Trophoblast cell (in vitro differentiated cells and primary cell): ENCODE data around the gene EFR3B.
A peak's percentile ranks its signal among the peaks of the same experiment; 100 is the strongest.

Experiments used
- DNase-seq, 2 donors: peaks; one replicate each; pipeline ENCODE4 v3.0.0-alpha.2; 2016
- H2AFZ ChIP-seq: 2 replicates; pipeline ENCODE4 v1.6.1; 2013; ENCODE audit warnings: low read length, moderate library complexity, mild to moderate bottlenecking; ENCODE audit not compliant: insufficient read depth, poor library complexity
- H2AK5ac ChIP-seq: 2 replicates; pipeline ENCODE4 v1.6.1; 2013; ENCODE audit warnings: mild to moderate bottlenecking, low read length
- H2BK120ac ChIP-seq: 2 replicates; pipeline ENCODE4 v1.6.1; 2013; ENCODE audit warnings: low read length, mild to moderate bottlenecking, moderate library complexity; ENCODE audit not compliant: insufficient read depth, poor library complexity
- H2BK12ac ChIP-seq: 2 replicates; pipeline ENCODE4 v1.6.1; 2013; ENCODE audit warnings: mild to moderate bottlenecking, low read length, moderate library complexity
- H2BK5ac ChIP-seq: 2 replicates; pipeline ENCODE4 v1.6.1; 2013; ENCODE audit warnings: low read length, low read depth, moderate library complexity, mild to moderate bottlenecking; ENCODE audit not compliant: poor library complexity
- H3K14ac ChIP-seq: 2 replicates; pipeline ENCODE4 v1.6.1; 2013; ENCODE audit warnings: mild to moderate bottlenecking, low read length
- H3K18ac ChIP-seq: 2 replicates; pipeline ENCODE4 v1.6.1; 2013; ENCODE audit warnings: mild to moderate bottlenecking, low read length
- H3K23ac ChIP-seq: 2 replicates; pipeline ENCODE4 v1.6.1; 2013; ENCODE audit warnings: low read length
- H3K27ac ChIP-seq: 2 replicates; pipeline ENCODE4 v1.5.1; 2013; ENCODE audit warnings: low read depth, mild to moderate bottlenecking, inconsistent platforms, low read length, moderate library complexity
- H3K27me3 ChIP-seq: 2 replicates; pipeline ENCODE4 v1.6.1; 2013; ENCODE audit warnings: inconsistent platforms, mild to moderate bottlenecking, low read length, moderate library complexity; ENCODE audit not compliant: insufficient read depth
- H3K36me3 ChIP-seq, 2 experiments: 1 replicate in 1 of 2; 2 replicates in 1 of 2; pipeline ENCODE4 v1.6.1; 2013; ENCODE audit warnings: low read length in 2 of 2, mild to moderate bottlenecking in 2 of 2, moderate library complexity in 1 of 2; ENCODE audit not compliant: insufficient read depth in 2 of 2, control insufficient read depth in 1 of 2
- H3K4ac ChIP-seq: 2 replicates; pipeline ENCODE4 v1.6.1; 2013; ENCODE audit warnings: low read depth, mild to moderate bottlenecking, low read length, moderate library complexity
- H3K4me1 ChIP-seq, 2 experiments: 1 replicate in 1 of 2; 2 replicates in 1 of 2; pipeline ENCODE4 v1.6.1; 2013; ENCODE audit warnings: low read length in 2 of 2, mild to moderate bottlenecking in 2 of 2, moderate library complexity in 1 of 2; ENCODE audit not compliant: insufficient read depth in 2 of 2, control insufficient read depth in 1 of 2
- H3K4me2 ChIP-seq: 2 replicates; pipeline ENCODE4 v1.6.1; 2013; ENCODE audit warnings: inconsistent platforms, mild to moderate bottlenecking, low read length, moderate library complexity
- H3K4me3 ChIP-seq: 2 replicates; pipeline ENCODE4 v1.5.1; 2013; ENCODE audit warnings: mild to moderate bottlenecking, low read depth, low read length, inconsistent platforms
- H3K79me1 ChIP-seq: one replicate; pipeline ENCODE4 v1.6.1; 2013; ENCODE audit warnings: low read length
- H3K79me2 ChIP-seq: 2 replicates; pipeline ENCODE4 v1.6.1; 2013; ENCODE audit warnings: low read length, mild to moderate bottlenecking; ENCODE audit not compliant: control insufficient read depth, insufficient read depth, poor library complexity
- H3K9ac ChIP-seq: 2 replicates; pipeline ENCODE4 v1.6.1; 2013; ENCODE audit warnings: mild to moderate bottlenecking, low read length
- H3K9me3 ChIP-seq: 2 replicates; pipeline ENCODE4 v1.6.1; 2013; ENCODE audit warnings: low read depth, mild to moderate bottlenecking, control low read depth, inconsistent platforms, low read length; ENCODE audit not compliant: insufficient read depth
- H4K12ac ChIP-seq: 2 replicates; pipeline ENCODE4 v1.6.1; 2013; ENCODE audit warnings: low read depth, mild to moderate bottlenecking, low read length, moderate library complexity
- H4K8ac ChIP-seq: 2 replicates; pipeline ENCODE4 v1.6.1; 2013; ENCODE audit warnings: low read depth, mild to moderate bottlenecking, low read length, moderate library complexity
- H4K91ac ChIP-seq: one replicate; pipeline ENCODE4 v1.6.1; 2013; ENCODE audit warnings: low read depth, mild to moderate bottlenecking, low read length, moderate library complexity
- WGBS: extraction: QIAGEN DNeasy Blood & Tissue Kit; methylation state at CpG from one replicate; pipeline ENCODE4 v1.1.7; 2013; ENCODE audit warnings: missing lambda C conversion rate; ENCODE audit not compliant: insufficient read length, insufficient coverage; ENCODE audit errors: extremely low coverage; 5-methylcytosine and 5-hydroxymethylcytosine counted together

EFR3B gene

DNA sequence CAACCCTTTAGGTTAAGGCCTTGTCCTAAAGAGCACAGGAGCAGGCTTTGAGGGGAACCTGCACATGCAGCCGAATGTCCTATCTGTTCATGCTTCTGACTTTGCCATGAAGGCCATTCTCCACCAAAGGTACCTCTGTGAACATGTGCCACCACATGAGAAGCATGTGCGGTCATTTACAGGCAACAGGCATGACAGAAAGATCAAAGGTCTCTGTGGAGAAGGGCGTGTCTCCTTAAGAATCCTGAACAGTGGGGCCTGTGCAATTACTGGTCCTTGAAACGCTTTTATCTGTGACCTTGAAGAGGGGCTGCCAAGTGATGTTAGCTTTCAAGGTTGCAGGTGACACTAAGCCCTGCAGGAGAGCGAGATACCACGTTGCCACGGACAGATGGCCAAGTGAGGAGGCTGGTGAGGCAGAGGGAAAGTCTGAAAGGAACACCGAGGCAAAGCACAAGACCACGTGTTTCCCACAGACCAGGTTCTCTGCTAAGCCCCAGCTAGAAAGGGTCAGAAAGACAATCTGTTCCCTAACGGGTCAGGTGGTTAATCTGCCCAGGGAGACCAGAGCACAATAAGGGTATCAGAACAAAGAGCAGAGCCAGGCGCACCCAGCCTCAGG is 146.0 kb downstream of the EFR3B start:
- Histone ChIP-seq H4K8ac (no peak overlapping the region), H3K27ac (no peak overlapping the region), H3K4me3 (no peak overlapping the region), H3K18ac (no peak overlapping the region), H2BK5ac (no peak overlapping the region), H3K14ac (no peak overlapping the region), H3K23ac (no peak overlapping the region), H3K4ac (no peak overlapping the region), H2BK12ac (no peak overlapping the region), H3K79me2 (no peaks in the 10 kb centered on the region), H3K9me3 (peaks cover 2% of the 10 kb centered on the region), H2BK120ac (no peak overlapping the region), H4K91ac (no peak overlapping the region), H3K27me3 (no peaks in the 10 kb centered on the region), H3K79me1 (peaks cover 1% of the 10 kb centered on the region), H3K4me1 (peaks cover 8 to 10% of the 10 kb centered on the region in 2 experiments), H3K4me2 (no peak overlapping the region), H3K9ac (no peak overlapping the region), H3K36me3 (no peaks in the 10 kb centered on the region), H2AFZ (no peak overlapping the region), H4K12ac (no peak overlapping the region), H2AK5ac (no peak overlapping the region)
- WGBS = no CpG with 5 or more reads among the region's 11 CpGs
- DNase-seq = no peak

- H3K4me2 ChIP-seq = no peak overlapping the region
- no peaks in the 10 kb centered on the region for H3K79me2 ChIP-seq
Observed at GRCh38 chr2:25188405-25188804, 146.5 kb downstream of the EFR3B start.

DNA sequence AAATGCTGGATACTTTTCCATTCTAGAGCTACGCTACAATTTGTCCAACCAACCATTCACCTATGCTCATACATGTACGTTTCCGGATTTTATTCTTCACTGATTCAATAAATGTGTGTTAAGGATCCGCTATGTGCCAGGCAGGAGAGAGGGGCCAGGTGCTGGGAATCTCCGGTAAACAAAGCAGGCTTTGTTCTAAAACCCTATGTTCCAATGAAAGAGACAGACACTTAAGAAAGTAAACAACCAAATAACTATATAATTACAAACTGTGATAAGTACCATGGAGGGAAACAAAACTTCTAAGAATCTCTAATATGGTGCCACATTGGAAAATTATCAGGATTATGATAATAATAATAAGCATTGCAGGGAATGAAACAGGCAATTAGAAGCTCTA is 148.7 kb downstream of the EFR3B start:
- H3K14ac ChIP-seq = no peak overlapping the region
- no peaks in the 10 kb centered on the region for H3K9me3 ChIP-seq
- DNase-seq = no peak
- H3K27me3 ChIP-seq = no peaks in the 10 kb centered on the region
- no peak overlapping the region for H2BK12ac ChIP-seq
- no peak overlapping the region for H4K91ac ChIP-seq
- H2AK5ac ChIP-seq = no peak overlapping the region
- H3K18ac ChIP-seq = no peak overlapping the region
- no peak overlapping the region for H3K4ac ChIP-seq
- H3K79me1 ChIP-seq = no peaks in the 10 kb centered on the region
- H2BK120ac ChIP-seq = no peak overlapping the region
- H3K4me3 ChIP-seq = no peak overlapping the region
- peaks cover 0 to 9% of the 10 kb centered on the region in 2 experiments for H3K4me1 ChIP-seq
- no CpG with 5 or more reads among the region's 5 CpGs for WGBS
- H2BK5ac ChIP-seq = no peak overlapping the region
- H4K12ac ChIP-seq = no peak overlapping the region
- no peak overlapping the region for H3K27ac ChIP-seq
- H3K9ac ChIP-seq = no peak overlapping the region
- H2AFZ ChIP-seq = no peak overlapping the region
- H3K36me3 ChIP-seq = no peaks in the 10 kb centered on the region
- H3K79me2 ChIP-seq = no peaks in the 10 kb centered on the region
- H3K23ac ChIP-seq = no peak overlapping the region
- no peak overlapping the region for H4K8ac ChIP-seq
- no peak overlapping the region for H3K4me2 ChIP-seq

More at GRCh38 chr2:25188405-25188804, 146.5 kb downstream of the EFR3B start:
- H4K12ac ChIP-seq = no peak overlapping the region
- no peak overlapping the region for H3K14ac ChIP-seq
- H3K4me3 ChIP-seq = no peak overlapping the region
- no peak overlapping the region for H2BK5ac ChIP-seq
- H3K9ac ChIP-seq = no peak overlapping the region
- no peak for DNase-seq
- H3K79me1 ChIP-seq = peaks cover 1% of the 10 kb centered on the region
- H2BK120ac ChIP-seq = no peak overlapping the region
- no peaks in the 10 kb centered on the region for H3K27me3 ChIP-seq
- H3K4ac ChIP-seq = no peak overlapping the region
- no CpG with 5 or more reads among the region's 4 CpGs for WGBS
- H3K23ac ChIP-seq = no peak overlapping the region
- H2AFZ ChIP-seq = no peak overlapping the region
- H3K18ac ChIP-seq = no peak overlapping the region
- H3K36me3 ChIP-seq = no peaks in the 10 kb centered on the region
- H4K91ac ChIP-seq = no peak overlapping the region
- no peak overlapping the region for H4K8ac ChIP-seq
- H3K27ac ChIP-seq = no peak overlapping the region
- no peak overlapping the region for H2BK12ac ChIP-seq
- peaks cover 8 to 10% of the 10 kb centered on the region in 2 experiments for H3K4me1 ChIP-seq
- no peak overlapping the region for H2AK5ac ChIP-seq
- peaks cover 2% of the 10 kb centered on the region for H3K9me3 ChIP-seq

DNA sequence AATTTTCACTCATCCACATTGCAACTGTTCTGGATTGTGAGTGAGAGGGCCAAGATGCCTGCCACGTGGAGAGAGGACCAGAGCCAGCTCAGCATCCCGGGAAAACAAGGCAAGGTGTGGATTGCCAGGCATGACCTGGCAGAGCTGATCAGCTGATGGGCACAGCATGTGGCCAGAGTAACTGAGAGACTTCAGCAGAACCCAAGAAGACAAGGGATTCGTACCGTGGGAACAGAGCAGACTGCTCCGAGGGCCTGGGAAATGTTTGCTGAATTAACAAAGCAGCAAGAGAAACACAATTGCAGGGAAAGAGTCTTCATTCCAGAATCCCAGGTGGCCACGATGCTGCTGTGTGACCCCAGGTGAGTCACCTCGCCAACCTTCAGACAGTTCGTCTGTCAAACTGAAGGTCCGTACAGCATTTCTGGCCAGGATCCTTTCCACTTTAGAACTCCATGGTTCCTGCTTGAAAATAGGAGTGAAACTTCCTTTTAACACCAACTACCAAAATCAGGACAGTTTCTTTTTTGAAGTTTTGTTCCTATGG is 152.8 kb downstream of the EFR3B start:
- Histone ChIP-seq H3K4me1 (peaks cover 3 to 12% of the 10 kb centered on the region in 2 experiments), H3K14ac (no peak overlapping the region), H3K79me1 (no peaks in the 10 kb centered on the region), H4K8ac (no peak overlapping the region), H3K4me3 (no peak overlapping the region), H2BK120ac (no peak overlapping the region), H3K9ac (no peak overlapping the region), H3K18ac (no peak overlapping the region), H2BK12ac (no peak overlapping the region), H3K27me3 (no peaks in the 10 kb centered on the region), H2BK5ac (no peak overlapping the region), H3K4ac (no peak overlapping the region), H3K27ac (no peak overlapping the region), H3K4me2 (no peak overlapping the region), H3K23ac (no peak overlapping the region), H3K79me2 (no peaks in the 10 kb centered on the region), H2AK5ac (no peak overlapping the region), H3K9me3 (no peaks in the 10 kb centered on the region), H2AFZ (no peak overlapping the region), H3K36me3 (no peaks in the 10 kb centered on the region), H4K12ac (no peak overlapping the region), H4K91ac (no peak overlapping the region)
- no CpG with 5 or more reads among the region's 9 CpGs for WGBS
- DNase-seq = peak; percentile 61 to 70
